H54 (cell line): ENCODE results near the gene RHBDF1.
A peak's percentile ranks its signal among the peaks of the same experiment; 100 is the strongest.

Experiments used
- DNase-seq: peaks from one replicate; pipeline ENCODE4 v3.0.0; 2011; ENCODE audit warnings: low spot score, mixed read lengths; ENCODE audit not compliant: insufficient read length
- FAIRE-seq: peaks from 3 replicates; lab custom pipeline; 2011; peaks lifted over from hg19 to GRCh38; lab: Jason Lieb, UNC
- POLR2A ChIP-seq: IDR thresholded peaks from 2 replicates; pipeline ENCODE4 v1.6.1; 2011; ENCODE audit warnings: low read depth, mild to moderate bottlenecking, low read length

RHBDF1 gene

DNA sequence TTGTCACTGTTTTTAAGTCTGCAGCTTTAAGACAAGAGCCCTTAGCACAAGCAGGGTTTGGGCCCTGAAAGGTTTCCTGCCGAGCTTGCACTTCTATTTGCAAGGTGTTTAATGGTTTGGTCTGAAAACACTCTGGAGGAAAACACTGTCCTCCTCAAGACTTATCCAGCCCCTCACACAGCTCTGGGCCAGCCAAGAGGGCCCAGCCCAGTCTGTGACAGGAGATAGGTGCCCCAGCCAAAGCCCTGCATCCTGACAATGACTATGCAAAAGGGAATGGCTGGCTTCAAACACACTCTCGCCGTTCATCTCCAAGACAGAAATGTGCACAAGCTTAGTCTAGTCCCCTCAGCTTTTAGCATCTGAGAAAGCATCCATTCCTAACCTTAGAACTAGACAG, 32.5 kb upstream of the RHBDF1 start:
- TF ChIP-seq POLR2A = no peak
- no peak for FAIRE-seq
- DNase-seq = no peak

DNA sequence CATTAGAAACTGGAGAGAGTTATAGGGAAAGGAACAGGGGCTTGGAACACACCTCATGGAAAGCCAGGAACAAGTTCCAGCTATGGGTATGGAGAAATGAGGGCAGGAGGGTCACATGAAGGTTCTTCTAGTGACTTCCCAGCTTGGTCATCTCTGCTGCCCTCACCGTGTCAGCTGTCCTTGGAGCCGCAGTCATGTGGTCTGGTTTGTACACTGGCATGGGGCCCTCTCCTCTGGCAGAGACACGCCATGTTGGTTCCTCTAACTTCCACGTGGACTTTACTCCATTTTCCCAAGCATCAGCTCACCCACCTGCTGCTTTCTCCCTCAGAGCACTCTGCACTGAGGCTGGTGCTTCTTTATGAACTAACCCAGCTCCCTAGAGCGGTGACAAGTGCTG, 31.9 kb upstream of the RHBDF1 start:
- FAIRE-seq (no peak), DNase-seq (no peak)
- TF ChIP-seq POLR2A = no peak

DNA sequence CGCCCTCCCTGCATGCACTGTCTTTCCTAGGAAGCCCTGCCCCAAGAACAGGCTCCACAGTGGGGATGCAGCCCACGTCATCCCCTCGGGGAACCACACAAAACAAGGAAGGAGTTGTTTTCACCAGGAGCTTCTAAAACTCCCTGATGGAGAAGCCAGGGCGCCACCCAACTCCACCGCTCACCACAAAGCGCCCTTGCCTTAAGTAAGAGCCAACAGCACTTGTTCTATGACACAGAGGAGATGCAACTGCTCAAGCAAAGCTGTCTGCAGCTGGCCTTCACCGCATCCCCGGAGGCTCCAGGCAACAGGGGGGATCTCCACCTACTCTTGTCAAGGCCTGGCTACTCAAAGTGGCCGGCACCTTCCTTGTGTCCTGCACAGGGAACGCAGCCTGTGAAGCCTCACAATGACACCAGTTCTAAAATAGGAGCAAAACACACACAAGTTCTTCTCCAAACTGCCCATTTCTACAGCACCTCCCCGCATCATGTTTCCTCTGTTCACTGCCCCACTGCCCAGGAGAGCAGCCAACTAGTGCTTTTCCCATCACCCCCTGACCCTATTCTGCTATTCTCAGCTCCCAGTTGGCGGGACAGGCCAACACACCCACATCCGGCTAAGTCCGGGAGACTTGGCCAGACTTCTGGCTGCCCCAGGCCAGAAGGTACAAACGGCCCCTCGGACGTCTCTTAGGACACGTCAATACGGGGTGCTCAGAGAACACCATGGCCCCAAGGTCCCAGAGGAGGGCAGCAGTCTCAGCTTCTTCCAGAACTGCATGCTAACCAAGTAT, 29.8 kb upstream of the RHBDF1 start:
- no peak for TF ChIP-seq POLR2A
- no peak for FAIRE-seq
- DNase-seq = no peak

DNA sequence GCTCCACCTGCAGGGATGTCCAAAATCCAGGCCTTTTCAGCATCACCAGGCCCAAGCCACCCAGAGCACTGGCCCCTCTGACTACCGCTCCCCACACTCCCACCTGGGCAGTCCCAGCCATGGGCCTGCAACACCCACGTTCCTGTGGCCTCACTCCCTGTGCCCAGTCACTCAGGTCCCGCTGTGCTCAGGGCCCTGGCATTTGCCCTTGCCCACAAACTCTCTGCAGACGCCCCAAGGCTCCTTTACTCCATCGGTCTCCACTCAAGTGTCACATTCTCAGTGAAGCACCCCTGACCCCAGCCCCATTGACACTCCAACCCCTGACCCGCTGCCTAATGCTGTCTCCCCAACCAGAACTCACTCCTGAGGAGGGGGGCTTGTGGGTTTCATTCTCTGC, 29.2 kb upstream of the RHBDF1 start:
- no peak for TF ChIP-seq POLR2A
- FAIRE-seq (no peak), DNase-seq (no peak)

DNA sequence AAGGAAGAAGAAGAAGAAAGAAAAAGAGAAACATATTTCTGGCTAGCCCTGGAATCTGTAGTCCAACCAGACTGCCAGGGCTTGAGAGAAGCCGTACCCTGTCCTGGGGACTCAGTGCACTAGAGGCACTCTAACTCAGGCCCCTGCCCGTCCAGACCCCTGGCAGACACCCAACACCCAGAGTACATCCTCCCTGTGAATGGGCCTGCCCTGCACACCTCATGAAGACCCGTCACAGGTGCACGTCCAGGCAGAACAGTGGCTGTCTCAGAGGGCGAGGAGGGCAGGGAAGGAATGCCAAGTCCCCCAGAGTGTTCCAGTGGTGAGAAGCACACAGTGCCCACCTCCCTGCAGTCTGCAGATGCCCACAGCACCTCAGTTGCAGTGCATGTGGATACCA, 28.6 kb upstream of the RHBDF1 start:
- FAIRE-seq (no peak), DNase-seq (no peak)
- no peak for TF ChIP-seq POLR2A

DNA sequence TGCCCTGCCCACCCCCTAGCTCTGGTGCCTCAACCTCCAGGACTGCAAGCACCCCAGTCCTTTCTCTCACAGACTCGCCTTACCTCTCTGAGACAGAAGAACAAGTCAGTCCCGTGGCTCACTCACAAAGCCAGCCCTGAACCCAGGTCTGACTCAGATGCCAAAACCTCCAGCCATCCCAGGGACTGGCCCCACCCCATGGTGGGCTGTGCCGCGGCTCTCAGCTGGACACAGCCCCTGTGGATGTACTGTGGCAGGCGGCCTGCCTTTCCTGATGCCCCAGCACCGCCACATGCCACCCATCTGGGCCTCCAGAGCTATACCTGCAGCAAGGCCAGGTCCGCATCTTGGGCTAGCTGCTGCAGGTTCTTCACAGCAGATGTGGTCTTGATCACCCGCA, 25.4 kb upstream of the RHBDF1 start:
- TF ChIP-seq POLR2A = no peak
- FAIRE-seq = no peak
- DNase-seq = peak; percentile 87

DNA sequence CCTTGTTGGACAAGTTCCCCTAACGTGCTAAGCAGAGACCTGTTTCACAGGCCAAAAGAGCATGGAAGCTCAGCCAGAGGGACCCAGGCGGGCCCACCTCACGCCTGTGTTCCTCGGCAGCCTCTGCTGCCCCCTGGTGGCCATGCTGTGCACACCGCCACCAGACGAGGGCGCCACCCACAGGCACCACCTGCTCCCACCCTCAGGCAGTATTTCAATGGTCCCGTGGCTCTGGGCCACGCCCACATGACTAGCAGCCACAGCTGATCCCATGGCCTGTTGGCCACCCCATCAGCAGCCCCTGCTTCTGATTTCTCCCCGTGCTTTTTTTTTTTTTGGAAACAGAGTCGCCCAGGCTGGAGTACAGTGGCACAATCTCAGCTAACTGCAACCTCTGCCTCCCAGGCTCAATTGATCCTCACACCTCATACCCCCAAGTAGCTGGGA, 24.5 kb upstream of the RHBDF1 start:
- FAIRE-seq (peak; percentile 15), DNase-seq (peak; percentile 91)

DNA sequence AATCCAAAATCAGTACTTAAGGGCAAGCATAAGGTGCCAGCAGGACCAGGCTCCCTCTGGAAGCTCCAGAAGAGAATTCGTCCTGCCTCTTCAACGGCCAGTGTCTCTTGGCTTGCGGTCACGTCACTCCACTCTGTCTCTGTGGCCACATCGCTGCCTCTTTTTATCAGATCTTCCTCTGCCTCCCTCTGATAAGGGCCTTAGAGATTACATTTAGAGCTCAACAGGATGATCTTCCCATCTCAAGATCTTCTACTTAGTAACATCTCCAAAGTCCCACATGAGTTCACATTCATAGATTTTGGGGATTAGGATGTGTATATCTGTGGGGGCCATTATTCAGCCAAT, 22.5 kb upstream of the RHBDF1 start:
- no peak for DNase-seq
- no peak for TF ChIP-seq POLR2A
- no peak for FAIRE-seq

More for the DNA sequence above, 24.5 kb upstream of the RHBDF1 start:
- no peak for TF ChIP-seq POLR2A

DNA sequence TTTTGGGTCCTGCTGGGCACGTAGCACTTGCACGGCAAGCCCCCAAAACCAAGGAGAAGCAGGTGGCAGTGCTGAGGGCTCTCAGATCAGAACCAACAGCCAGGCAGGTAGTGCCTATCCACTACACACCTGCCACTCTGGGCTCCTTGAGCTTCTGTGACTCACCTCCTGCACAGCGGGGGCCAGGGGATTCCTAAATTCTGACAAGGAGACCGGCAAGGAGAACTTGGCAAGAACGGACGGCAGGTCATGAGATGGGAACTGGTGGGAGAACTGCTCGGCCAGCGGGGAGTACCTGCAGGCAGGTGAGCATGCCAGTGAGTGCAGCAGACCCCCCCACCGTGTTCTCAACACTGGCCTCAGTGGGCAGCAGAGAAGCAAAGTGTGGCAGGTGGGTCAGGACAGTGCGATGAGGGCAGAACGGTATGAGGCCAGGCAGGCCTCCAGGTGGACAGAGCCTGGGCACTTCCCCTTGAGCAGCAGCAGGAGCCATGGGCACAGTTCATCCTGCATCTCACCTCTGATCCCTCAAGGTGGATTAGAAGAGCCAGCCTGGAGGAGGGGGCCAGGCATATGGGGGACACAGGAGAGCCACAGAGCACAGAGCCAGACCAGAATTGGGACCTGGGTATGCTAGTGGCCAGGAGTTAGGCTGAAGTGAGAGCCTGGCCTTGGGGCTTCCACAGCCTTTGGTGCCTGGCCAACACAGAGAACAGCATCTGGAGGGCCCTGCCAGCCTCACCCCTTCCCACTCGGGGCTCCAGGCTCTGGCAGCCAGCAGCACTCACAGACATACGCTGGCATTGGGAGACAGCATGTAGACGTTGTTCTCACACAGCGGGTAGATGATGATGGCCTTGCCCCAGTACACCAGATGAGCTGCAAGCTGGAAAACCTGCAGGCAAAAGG, 20.3 kb upstream of the RHBDF1 start:
- FAIRE-seq (no peak), DNase-seq (no peak)
- TF ChIP-seq POLR2A = no peak

DNA sequence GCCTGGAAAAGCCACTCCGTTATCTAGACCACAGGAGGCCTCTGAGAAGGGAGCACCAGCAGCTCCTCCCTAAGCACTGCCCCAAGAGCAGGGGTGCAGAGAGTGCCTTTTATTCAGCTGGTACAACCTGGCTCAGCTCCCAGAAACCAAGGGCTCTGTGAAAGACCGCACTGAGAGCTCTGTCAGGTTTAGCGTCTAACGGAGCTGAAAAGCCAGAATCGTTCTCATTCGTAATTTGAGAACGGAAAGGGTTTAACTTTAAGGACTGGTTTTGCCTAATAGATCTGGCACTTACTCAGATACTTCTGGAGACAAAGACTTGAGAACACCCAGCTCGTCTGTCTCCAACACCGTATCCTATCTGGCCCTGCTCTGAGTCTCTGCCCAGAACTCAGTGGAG, 19.1 kb upstream of the RHBDF1 start:
- no peak for TF ChIP-seq POLR2A
- DNase-seq (no peak), FAIRE-seq (no peak)

DNA sequence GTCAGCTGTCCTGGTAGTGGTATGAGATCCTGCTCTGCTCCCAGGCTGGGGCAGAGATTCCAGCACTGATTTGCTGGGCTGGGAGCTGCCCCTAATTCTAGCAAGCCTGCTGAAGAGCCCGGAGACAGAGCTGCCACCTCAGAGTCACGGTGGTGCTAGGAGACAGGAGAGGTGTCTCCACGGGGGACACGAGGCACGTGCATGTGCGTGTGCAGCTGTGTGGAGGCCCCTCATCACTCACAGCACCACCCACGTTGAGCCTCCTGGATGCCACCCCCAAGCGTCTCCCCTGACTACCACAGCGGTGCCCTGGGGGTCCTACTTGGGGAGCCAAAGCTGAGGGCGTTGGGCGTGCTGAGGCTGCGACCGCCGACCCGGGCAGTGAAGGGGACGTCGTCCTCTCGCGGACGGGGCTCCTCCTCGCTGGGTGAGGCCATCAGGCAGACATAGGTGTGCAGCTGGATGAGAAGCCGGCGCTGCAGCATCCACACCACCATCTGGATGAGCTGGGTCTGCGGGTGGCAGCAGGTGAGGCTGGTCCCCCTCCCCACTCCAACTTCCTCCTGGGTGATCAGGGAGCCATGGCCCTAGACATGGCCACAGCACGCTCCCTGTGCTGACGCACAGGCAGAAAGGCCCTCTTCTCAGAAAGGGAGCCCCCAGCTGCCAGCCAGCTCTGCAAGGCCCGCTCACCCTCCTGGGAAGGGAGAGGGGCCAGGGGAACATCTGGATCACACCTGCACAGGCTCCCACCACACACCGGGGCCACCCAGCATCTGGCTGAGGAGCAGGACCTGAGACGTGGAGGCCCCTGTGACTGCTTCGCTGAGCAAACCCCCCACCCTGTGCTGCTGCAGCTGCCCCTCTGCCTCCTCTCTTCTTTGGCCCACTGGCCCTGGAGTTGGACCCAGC, 17.2 kb upstream of the RHBDF1 start:
- no peak for FAIRE-seq
- no peak for DNase-seq
- TF ChIP-seq POLR2A = no peak

DNA sequence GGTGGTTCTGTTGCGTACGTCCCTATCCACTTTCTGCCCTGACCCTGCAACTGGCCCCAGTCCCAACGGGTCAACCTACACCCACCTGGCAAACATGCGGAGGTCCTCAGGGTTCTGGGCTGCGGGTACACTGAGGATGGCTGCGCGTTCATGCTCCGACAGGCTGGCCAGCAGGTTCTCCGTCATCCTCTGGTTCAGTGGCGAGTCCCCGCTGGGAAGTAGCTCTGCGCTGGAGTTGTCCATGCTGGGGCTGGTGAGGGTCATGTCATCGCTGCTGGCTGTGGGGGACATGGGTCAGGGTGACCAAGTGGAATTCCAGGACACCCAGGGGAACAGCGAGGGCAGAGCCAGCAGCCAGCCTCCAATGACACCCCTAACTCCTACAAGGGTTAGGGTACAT, 16.2 kb upstream of the RHBDF1 start:
- DNase-seq = no peak
- TF ChIP-seq POLR2A = no peak
- no peak for FAIRE-seq

DNA sequence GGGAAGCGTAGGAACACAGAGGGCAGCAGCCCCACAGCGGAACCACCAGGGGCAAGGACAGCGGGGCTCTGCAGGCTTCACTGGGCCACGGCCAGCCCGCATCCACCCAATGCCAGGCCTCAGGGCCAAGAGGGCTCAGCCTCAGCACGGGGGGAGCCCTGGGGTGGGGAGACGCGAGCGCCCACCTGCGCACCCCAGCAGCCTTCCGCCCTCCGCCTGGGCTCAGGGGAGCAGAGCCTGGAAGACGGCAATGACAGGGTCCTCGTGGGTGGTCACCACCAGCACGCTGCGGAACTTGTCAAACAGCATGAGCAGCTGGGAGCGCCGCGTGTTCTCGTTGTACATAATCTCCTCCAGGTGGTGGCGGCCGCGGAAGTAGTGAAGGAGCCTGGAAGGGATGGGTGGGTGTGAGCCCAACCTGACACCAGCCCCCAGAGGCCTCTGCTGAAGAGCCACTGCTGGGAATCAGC, 14.1 kb upstream of the RHBDF1 start:
- DNase-seq = no peak
- no peak for FAIRE-seq
- TF ChIP-seq POLR2A = no peak
